ENCODE results near the gene DTHD1. TPM values are rescaled to one million over a fixed set of nuclear protein-coding genes. Genes with fewer than 3 reads are reported as not detected.

DTHD1 gene
- total RNA-seq, 1 donor from 2014 or later: 0.49 TPM

DNA sequence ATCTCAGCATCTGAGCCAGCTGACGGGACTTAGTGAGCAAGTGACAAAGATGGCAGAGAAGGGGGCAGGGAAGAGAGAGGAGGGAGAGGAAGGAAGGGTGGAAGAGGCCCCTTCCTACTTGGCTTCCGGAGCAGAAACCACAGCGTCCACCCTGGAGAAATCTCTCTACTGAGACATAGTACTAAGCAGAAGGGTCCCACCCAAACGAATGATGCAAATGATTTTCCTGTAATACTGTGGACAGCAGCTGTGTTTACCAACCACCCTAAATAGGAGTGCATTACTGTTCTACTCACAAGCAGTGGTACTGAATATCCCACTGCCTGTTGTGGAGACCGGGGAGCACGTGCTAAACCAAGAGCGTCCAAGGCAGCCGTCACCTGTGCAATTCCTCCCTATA lies 29.4 kb downstream of the DTHD1 start:
- intact Hi-C loops (cut with micrococcal nuclease): no loop called here
- Mint-ChIP-seq H3K27me3 (no peaks in the 10 kb centered on the region), H3K4me3 (peak overlapping the region; percentile 57), H3K4me1 (peaks cover 31% of the 10 kb centered on the region), H3K36me3 (ENCODE audit: low read depth) (peaks cover 8% of the 10 kb centered on the region), H3K27ac (peak overlapping the region; percentile 69), H3K9me3 (peaks cover 12% of the 10 kb centered on the region)
- peak; percentile 68 for DNase-seq

DNA sequence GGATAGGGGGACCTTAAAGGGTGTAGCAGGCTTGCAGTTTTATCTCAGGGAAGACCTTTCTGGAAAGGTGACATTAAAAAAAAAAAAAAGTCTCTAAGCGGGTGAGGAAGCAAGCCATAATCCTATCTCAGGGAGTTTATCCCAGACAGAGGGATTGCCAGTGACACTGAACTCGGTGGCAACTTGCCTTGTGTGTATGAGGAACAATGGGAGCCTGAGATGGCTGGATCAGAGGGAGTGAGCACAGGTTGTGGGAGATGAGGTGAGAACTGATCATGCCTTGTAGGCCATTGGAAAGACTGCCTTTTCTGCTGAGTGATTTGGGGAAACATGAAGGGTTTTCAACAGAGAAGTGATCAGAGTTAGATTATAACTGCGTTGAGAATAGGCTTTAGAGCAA lies 31.1 kb downstream of the DTHD1 start:
- peaks cover 36% of the 10 kb centered on the region for H3K4me1 Mint-ChIP-seq
- peaks cover 10% of the 10 kb centered on the region for H3K36me3 Mint-ChIP-seq (ENCODE audit: low read depth)

DNA sequence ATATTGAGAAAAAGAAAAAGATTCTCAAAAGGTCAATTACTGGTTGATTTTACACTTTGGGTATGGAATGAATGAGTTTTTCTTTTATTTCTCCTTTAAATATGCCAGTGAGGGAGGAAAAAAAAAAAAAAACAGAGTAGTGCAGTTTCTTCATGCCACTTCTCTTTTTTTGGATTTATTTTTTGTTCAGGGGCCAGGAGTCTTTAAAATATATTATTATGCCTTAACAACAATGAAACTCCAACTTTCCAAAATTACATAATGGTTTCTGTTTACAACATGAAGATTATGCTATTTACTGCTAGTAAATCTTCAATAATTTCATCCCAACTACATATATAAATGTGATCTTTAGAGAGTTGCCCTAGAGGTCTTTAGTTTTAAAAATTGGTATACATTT lies 31.9 kb downstream of the DTHD1 start:
- intact Hi-C loops (cut with micrococcal nuclease): no loop called here

More for the DNA sequence above, 31.1 kb downstream of the DTHD1 start:
- DNase-seq: no peak
- intact Hi-C loops (cut with micrococcal nuclease): no loop called here
- peak overlapping the region; percentile 12 for H3K27ac Mint-ChIP-seq
- H3K9me3 Mint-ChIP-seq: peaks cover 12% of the 10 kb centered on the region
- no peak overlapping the region for H3K4me3 Mint-ChIP-seq
- H3K27me3 Mint-ChIP-seq: no peaks in the 10 kb centered on the region

DNA sequence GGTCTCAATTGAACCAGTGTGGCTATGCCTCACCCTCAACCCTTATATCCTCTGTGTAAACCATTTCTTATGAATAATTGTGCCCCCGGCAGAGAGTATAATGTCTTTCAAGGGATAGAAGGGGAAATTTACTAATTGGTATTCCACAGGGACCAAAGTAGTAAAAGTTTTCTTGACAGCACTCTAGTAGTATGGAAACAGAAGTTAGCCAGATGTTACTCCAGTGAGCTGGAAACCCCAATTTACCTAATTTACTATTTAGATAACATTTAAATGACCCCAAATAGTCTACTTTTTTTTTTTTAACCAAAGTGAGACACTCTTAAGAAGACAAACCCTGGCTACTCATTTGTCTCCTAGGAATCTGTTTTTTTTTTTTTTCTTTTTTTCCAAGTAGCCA lies 32.3 kb downstream of the DTHD1 start:
- intact Hi-C loops (cut with micrococcal nuclease): no loop called here
- H3K4me1 Mint-ChIP-seq: peaks cover 40% of the 10 kb centered on the region
- no peak overlapping the region for H3K4me3 Mint-ChIP-seq
- H3K9me3 Mint-ChIP-seq: peaks cover 12% of the 10 kb centered on the region
- H3K27ac Mint-ChIP-seq: no peak overlapping the region
- no peaks in the 10 kb centered on the region for H3K27me3 Mint-ChIP-seq
- DNase-seq: no peak
- peaks cover 8% of the 10 kb centered on the region for H3K36me3 Mint-ChIP-seq (ENCODE audit: low read depth)

More for the DNA sequence above, 31.9 kb downstream of the DTHD1 start:
- H3K4me1 Mint-ChIP-seq: peaks cover 40% of the 10 kb centered on the region
- no peak overlapping the region for H3K27ac Mint-ChIP-seq
- H3K9me3 Mint-ChIP-seq: peaks cover 12% of the 10 kb centered on the region
- H3K27me3 Mint-ChIP-seq: no peaks in the 10 kb centered on the region
- DNase-seq: no peak
- H3K36me3 Mint-ChIP-seq (ENCODE audit: low read depth): peaks cover 8% of the 10 kb centered on the region
- H3K4me3 Mint-ChIP-seq: no peak overlapping the region

DNA sequence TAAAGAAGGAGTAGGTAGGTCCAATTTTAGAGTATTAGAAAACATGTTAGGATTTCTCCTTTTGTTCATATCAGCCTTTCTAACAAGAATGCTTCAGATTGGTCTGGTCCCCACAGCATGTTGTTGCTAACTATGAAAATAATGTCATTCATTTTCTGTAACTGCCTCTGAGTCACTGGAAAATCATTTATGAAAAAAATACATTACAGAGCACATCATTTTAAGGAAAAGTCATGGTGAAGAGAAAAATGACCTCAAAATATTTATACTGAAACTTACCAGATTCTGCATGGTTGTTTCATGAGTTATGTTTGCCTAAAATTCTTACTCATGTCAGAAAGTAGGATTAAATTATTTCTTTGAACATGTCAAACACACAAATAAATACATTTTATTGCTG lies 35.2 kb downstream of the DTHD1 start:
- Mint-ChIP-seq H3K36me3 (ENCODE audit: low read depth) (peaks cover 8% of the 10 kb centered on the region), H3K27me3 (no peaks in the 10 kb centered on the region), H3K4me3 (no peak overlapping the region), H3K9me3 (peaks cover 7% of the 10 kb centered on the region), H3K4me1 (peaks cover 48% of the 10 kb centered on the region), H3K27ac (peak overlapping the region; percentile 67)
- intact Hi-C loops (cut with micrococcal nuclease): loop anchor here (1.0 kb wide), 2 partner anchors 30 to 32 kb away; no protein-coding TSS in a partner anchor
- no peak for DNase-seq

DNA sequence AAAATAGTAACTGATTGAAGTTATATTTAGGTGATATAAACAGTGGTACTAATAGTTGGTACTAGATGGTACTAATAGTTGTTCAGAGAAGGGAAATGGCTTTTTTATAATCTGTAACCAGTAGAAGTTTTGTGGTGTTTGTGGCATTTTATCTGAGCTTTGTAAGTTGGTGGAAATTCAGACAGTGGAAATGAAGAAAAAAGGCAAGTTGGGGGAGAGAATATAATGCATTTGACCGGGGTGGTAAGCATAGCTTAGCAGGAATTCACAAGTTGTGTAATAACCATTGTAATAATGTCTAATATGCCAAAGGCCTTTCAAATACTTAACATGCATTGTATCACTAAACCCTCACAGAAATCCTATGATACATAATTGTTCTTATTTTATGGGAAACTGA lies 36.3 kb downstream of the DTHD1 start:
- DNase-seq: no peak
- Mint-ChIP-seq H3K4me1 (peaks cover 50% of the 10 kb centered on the region), H3K27me3 (no peaks in the 10 kb centered on the region), H3K27ac (peak overlapping the region; percentile 38), H3K36me3 (ENCODE audit: low read depth) (peaks cover 5% of the 10 kb centered on the region), H3K9me3 (peaks cover 7% of the 10 kb centered on the region), H3K4me3 (no peak overlapping the region)
- intact Hi-C loops (cut with micrococcal nuclease): no loop called here

DNA sequence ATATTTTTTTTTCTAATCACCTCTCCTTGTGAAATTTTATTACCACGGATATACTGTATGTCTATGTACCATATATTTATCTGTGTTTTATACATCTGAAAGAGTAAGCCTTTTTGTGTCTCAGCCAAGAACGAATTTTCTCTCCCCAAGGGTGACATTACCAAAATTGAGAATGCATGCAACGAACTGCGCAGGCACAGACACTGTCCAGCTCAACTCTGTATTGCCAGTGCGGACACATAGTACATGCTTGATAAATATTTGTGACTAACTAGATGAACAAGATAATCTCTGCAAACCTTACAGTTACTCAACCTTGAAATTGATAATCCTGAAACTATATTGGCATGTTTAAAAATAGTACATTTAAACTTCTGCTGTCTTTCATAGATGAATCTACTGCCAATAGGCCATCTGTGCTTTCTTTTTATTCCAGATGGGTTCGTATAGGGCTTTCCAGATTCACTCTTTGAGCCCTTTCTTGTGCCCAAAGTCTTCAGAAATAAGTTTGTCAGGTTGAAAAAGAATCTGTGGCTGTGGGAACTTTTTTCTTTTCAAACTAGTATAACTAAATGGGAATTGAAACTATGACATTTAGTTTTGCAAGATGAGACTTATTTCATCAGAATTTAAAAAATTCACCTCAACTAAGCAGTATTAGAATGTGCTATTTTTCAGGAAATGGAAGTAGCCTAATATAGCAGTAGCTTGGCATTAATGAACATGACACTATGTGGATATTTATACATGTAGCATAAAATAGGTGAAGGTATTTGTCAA lies 38.9 kb downstream of the DTHD1 start:
- peak overlapping the region; percentile 56 for H3K27ac Mint-ChIP-seq
- H3K4me1 Mint-ChIP-seq: peaks cover 63% of the 10 kb centered on the region
- H3K4me3 Mint-ChIP-seq: no peak overlapping the region
- no peaks in the 10 kb centered on the region for H3K27me3 Mint-ChIP-seq
- peaks cover 4% of the 10 kb centered on the region for H3K36me3 Mint-ChIP-seq (ENCODE audit: low read depth)
- no peak for DNase-seq
- H3K9me3 Mint-ChIP-seq: peaks cover 2% of the 10 kb centered on the region
- intact Hi-C loops (cut with micrococcal nuclease): loop anchor here (5.0 kb wide), 3 partner anchors 238 to 1572 kb away; partner anchors contain the start of genes RELL1 and TBC1D1

DNA sequence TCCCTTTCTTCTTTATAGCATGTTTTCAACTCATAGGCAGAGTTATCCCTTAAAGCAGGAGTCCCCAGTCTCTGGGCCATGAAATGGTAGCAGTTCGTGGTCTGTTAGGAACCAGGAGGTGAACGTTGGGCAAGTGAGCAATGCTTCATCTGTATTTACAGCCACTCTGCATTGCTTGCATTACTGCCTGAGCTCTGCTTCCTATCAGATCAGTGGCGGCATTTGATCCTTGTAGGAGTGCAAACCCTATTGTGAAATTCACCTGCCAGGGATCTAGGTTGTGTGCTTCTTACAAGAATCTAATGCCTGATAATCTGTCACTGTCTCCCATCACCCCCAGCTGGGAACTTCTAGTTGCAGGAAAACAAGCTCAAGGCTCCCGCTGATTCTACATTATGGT lies 39.8 kb downstream of the DTHD1 start:
- Mint-ChIP-seq H3K9me3 (no peaks in the 10 kb centered on the region), H3K27me3 (no peaks in the 10 kb centered on the region), H3K4me1 (peaks cover 66% of the 10 kb centered on the region), H3K4me3 (no peak overlapping the region), H3K36me3 (ENCODE audit: low read depth) (peaks cover under 1% of the 10 kb centered on the region), H3K27ac (peak overlapping the region; percentile 56)
- intact Hi-C loops (cut with micrococcal nuclease): loop anchor here (5.0 kb wide), 3 partner anchors 239 to 1571 kb away; partner anchors contain the start of genes RELL1 and TBC1D1
- DNase-seq: no peak

DNA sequence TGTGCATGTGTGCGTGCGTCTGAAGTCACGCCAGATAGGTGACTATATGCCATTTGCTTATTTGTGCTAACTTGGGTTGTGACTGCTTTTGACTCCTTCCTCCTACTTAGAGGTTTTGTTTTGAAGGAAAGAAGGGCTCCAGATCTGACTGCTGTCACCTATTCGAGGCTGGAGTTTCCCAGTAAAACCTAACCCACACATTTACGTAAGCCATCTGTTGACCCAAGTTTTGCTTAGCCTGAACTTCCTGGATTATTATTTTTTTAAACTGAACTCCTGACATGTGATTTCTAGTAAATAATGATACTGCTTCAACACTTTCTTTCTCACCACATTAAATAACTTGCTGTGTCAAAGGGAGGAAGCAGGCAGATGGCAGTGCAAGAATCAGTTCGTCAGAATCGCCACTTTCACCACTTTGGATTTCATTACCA lies 41.5 kb downstream of the DTHD1 start:
- peak; percentile 90 for DNase-seq
- intact Hi-C loops (cut with micrococcal nuclease): loop anchor here (1.0 to 5.0 kb wide), 10 partner anchors 9 to 1569 kb away; partner anchors contain the start of genes ARAP2, RELL1 and TBC1D1
- Mint-ChIP-seq H3K4me3 (peak overlapping the region; percentile 21), H3K4me1 (peaks cover 71% of the 10 kb centered on the region), H3K27me3 (no peaks in the 10 kb centered on the region), H3K27ac (peak overlapping the region; percentile 93), H3K9me3 (no peaks in the 10 kb centered on the region), H3K36me3 (ENCODE audit: low read depth) (no peaks in the 10 kb centered on the region)

DNA sequence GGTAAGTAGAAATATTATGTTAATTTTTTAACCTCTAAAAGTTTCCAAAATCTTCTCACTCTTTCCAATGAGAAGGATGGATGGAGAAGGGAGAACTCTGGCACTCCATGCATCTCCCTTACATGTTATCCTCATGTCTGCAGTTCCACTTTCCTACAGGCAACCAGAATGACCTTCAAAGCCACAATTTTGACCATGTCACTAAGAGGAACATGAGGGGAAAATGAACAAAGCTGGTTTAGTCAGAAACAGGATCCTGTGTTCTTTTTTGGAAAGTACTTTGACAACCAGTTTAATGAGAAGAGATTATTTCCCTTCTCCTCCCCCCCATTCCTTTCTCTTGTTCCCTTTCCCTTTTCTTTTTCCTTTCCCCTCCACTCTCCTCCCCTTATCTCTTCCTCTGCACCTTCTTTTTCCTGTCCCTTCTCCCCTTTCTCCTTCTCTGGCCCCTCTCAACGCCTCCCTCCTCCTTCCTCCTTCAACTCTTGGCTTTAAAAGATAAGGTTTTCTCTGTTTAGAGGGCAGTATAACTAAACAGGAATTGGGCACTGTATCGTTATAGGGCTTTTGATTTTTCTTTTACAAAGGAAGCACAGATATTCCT lies 42.5 kb downstream of the DTHD1 start:
- intact Hi-C loops (cut with micrococcal nuclease): loop anchor here (1.0 to 5.0 kb wide), 10 partner anchors 8 to 1568 kb away; partner anchors contain the start of genes ARAP2, RELL1 and TBC1D1
- no peaks in the 10 kb centered on the region for H3K27me3 Mint-ChIP-seq
- H3K9me3 Mint-ChIP-seq: peaks cover 4% of the 10 kb centered on the region
- peak overlapping the region; percentile 93 for H3K27ac Mint-ChIP-seq
- H3K36me3 Mint-ChIP-seq (ENCODE audit: low read depth): peaks cover 1% of the 10 kb centered on the region
- DNase-seq: peak; percentile 63
- H3K4me3 Mint-ChIP-seq: peak overlapping the region; percentile 21
- H3K4me1 Mint-ChIP-seq: peaks cover 73% of the 10 kb centered on the region

DNA sequence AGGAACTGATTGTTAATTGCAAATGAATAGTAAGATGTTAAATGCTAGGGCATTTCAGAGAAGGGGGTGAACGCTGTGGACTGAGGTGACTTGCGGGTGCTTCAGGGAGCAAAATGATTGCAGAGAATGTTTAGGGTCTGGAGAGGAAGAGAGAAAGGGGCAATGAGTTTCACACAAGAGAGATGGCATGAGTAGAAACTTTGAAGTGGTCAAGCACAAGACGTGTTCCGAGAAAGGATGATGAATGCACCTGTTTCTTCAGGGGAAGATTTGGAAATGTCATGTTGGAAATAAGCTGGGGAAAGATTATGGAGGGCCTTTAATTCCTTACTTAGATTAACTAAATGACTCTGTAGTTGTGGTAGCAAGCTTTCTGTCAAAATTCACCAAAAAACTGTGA lies 43.4 kb downstream of the DTHD1 start:
- Mint-ChIP-seq H3K4me3 (no peak overlapping the region), H3K27me3 (no peaks in the 10 kb centered on the region), H3K9me3 (peaks cover 7% of the 10 kb centered on the region), H3K27ac (peak overlapping the region; percentile 64), H3K36me3 (ENCODE audit: low read depth) (peaks cover 1% of the 10 kb centered on the region), H3K4me1 (peaks cover 70% of the 10 kb centered on the region)
- intact Hi-C loops (cut with micrococcal nuclease): loop anchor here (5.0 kb wide), 3 partner anchors 243 to 1567 kb away; partner anchors contain the start of genes RELL1 and TBC1D1
- DNase-seq: peak; percentile 60

DNA sequence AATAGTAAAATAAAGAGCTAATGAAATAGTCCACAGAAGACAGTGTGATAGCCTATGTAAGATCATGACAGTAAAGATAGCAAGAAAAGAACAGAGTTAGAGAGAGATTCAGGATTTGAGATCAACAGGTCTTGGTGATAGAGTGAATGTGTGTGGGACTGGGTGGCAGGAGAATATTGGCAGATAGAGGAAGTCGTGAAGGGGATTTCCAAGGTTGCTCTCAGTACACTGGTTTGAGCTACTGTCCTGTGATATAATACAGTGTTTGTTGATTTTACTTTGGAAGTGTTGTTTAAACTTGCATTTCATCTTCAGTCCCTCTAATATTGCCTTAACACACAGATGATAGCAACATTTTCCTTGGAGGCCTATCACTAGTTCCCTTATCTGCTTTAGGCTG lies 44.1 kb downstream of the DTHD1 start:
- Mint-ChIP-seq H3K9me3 (peaks cover 7% of the 10 kb centered on the region), H3K4me3 (peak overlapping the region; percentile 47), H3K36me3 (ENCODE audit: low read depth) (peaks cover 1% of the 10 kb centered on the region), H3K4me1 (peaks cover 63% of the 10 kb centered on the region), H3K27ac (peak overlapping the region; percentile 64), H3K27me3 (no peaks in the 10 kb centered on the region)
- DNase-seq: peak; percentile 78
- intact Hi-C loops (cut with micrococcal nuclease): no loop called here

DNA sequence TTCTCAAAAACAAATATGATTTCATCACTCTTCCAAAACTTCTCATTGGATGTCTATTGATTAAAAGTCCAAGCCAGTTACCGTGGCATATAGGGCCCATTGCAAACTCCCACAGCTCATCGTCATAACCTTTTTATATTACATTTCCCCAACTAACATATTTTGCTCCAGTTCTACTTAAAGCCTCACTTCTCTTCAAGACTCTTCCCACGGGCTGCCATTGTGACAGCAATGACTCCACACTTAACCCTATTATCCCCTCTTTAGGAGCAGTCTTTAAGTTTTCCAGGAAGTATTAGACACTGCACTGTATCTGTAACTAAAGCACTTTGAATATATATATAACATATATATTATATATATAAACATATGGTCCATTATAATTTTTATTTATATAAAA lies 44.5 kb downstream of the DTHD1 start:
- Mint-ChIP-seq H3K27ac (peak overlapping the region; percentile 64), H3K36me3 (ENCODE audit: low read depth) (peaks cover 1% of the 10 kb centered on the region), H3K27me3 (no peaks in the 10 kb centered on the region), H3K9me3 (peaks cover 7% of the 10 kb centered on the region), H3K4me3 (peak overlapping the region; percentile 47), H3K4me1 (peaks cover 59% of the 10 kb centered on the region)
- intact Hi-C loops (cut with micrococcal nuclease): no loop called here
- DNase-seq: peak; percentile 56

DNA sequence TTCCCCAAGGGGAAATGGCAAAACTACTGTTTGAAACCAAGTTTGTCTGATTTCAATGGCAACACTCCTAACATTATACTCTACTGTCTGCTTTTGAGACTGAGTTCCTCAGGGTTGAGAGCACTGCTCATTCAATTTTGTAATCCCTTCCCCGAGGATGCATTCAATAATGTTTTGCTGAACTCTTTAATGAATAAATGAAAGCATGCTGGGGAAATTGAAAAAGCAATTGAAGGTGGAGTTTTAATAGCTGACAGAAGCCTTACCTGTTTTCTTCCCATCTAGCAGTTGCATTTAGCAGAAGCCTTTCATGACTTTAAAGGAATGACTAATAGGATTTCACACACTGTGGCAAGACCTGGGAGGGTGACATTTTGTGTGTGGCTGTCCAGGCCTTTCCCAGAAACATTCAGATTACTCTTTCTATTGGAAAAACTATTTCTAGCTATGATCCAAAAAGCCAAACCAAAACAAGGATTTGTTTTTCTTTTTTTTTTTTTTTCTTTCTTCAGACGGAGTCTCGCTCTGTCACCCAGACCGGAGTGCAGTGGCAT lies 45.1 kb downstream of the DTHD1 start:
- intact Hi-C loops (cut with micrococcal nuclease): no loop called here
- H3K36me3 Mint-ChIP-seq (ENCODE audit: low read depth): peaks cover 1% of the 10 kb centered on the region
- no peaks in the 10 kb centered on the region for H3K27me3 Mint-ChIP-seq
- H3K9me3 Mint-ChIP-seq: peaks cover 7% of the 10 kb centered on the region
- H3K27ac Mint-ChIP-seq: peak overlapping the region; percentile 66
- peaks cover 54% of the 10 kb centered on the region for H3K4me1 Mint-ChIP-seq
- H3K4me3 Mint-ChIP-seq: peak overlapping the region; percentile 33
- DNase-seq: peak; percentile 49
